ENCODE measurements around the gene ANP32D.
"Not testable (repeated sequence)": the region's sequence is repeated elsewhere in the genome, so short reads cannot be mapped to it uniquely, and the experiment has no call there.

Gene ANP32D

GRCh38 chr12:48489012-48489411 lies 16.7 kb downstream of the ANP32D start:
- no peaks in the 10 kb centered on the region for H3K4me1 ChIP-seq (ENCODE audit: control insufficient read depth in 5 of 5, insufficient read depth in 5 of 5, low read length in 5 of 5)
- H3K4me3 ChIP-seq (ENCODE audit: low read depth in 1 of 5, low read length in 5 of 5): no peak overlapping the region
- no peaks in the 10 kb centered on the region for H3K36me3 ChIP-seq (ENCODE audit: control insufficient read depth in 5 of 5, insufficient read depth in 5 of 5, low read length in 5 of 5)
- H3K27ac ChIP-seq (ENCODE audit: low read depth, low read length): no peak overlapping the region
- H3K9me3 ChIP-seq (ENCODE audit: control insufficient read depth in 5 of 5, low read length in 5 of 5): no peaks in the 10 kb centered on the region
- no peak overlapping the region for H3K9ac ChIP-seq (ENCODE audit: low read length in 5 of 5)
- H3K27me3 ChIP-seq (ENCODE audit: control insufficient read depth in 5 of 5, insufficient read depth in 4 of 5, low read length in 5 of 5): no peaks in the 10 kb centered on the region

- not testable (repeated sequence) for H3K9ac ChIP-seq (ENCODE audit: low read length in 5 of 5)
Observed at GRCh38 chr12:48489456-48489855, 17.1 kb downstream of the ANP32D start.

GRCh38 chr12:48500281-48500680 lies 27.9 kb downstream of the ANP32D start:
- not testable (repeated sequence) for H3K36me3 ChIP-seq (ENCODE audit: control insufficient read depth in 5 of 5, insufficient read depth in 5 of 5, low read length in 5 of 5); H3K9ac ChIP-seq (ENCODE audit: low read length in 5 of 5); H3K4me3 ChIP-seq (ENCODE audit: low read depth in 1 of 5, low read length in 5 of 5); H3K4me1 ChIP-seq (ENCODE audit: control insufficient read depth in 5 of 5, insufficient read depth in 5 of 5, low read length in 5 of 5); H3K27me3 ChIP-seq (ENCODE audit: control insufficient read depth in 5 of 5, insufficient read depth in 4 of 5, low read length in 5 of 5); H3K9me3 ChIP-seq (ENCODE audit: control insufficient read depth in 5 of 5, low read length in 5 of 5); H3K27ac ChIP-seq (ENCODE audit: low read depth, low read length)

More at GRCh38 chr12:48489456-48489855, 17.1 kb downstream of the ANP32D start:
- H3K27me3 ChIP-seq (ENCODE audit: control insufficient read depth in 5 of 5, insufficient read depth in 4 of 5, low read length in 5 of 5); H3K27ac ChIP-seq (ENCODE audit: low read depth, low read length); H3K4me3 ChIP-seq (ENCODE audit: low read depth in 1 of 5, low read length in 5 of 5); H3K4me1 ChIP-seq (ENCODE audit: control insufficient read depth in 5 of 5, insufficient read depth in 5 of 5, low read length in 5 of 5); H3K9me3 ChIP-seq (ENCODE audit: control insufficient read depth in 5 of 5, low read length in 5 of 5); H3K36me3 ChIP-seq (ENCODE audit: control insufficient read depth in 5 of 5, insufficient read depth in 5 of 5, low read length in 5 of 5): not testable (repeated sequence)

DNA sequence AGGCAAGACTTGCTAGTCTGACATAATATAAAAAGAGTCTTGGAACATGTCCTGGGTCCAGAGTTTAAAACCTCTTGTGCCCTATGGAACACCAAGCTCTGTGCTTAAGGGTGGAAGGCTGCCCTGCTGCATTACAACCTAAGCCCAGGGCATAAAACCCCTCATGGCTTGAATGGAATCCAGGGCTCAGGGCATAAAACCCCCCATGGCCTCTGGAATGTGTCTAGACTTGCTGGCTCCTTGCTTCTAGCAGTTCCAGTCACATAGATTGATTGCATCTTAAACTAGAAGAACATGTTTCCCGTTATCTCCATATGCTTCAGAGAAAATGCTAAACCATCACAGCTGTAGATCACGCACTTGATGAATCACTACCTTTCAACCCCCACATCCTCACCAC lies 34.5 kb downstream of the ANP32D start:
- not testable (repeated sequence) for H3K4me3 ChIP-seq (ENCODE audit: low read depth in 1 of 5, low read length in 5 of 5); H3K9me3 ChIP-seq (ENCODE audit: control insufficient read depth in 5 of 5, low read length in 5 of 5); H3K36me3 ChIP-seq (ENCODE audit: control insufficient read depth in 5 of 5, insufficient read depth in 5 of 5, low read length in 5 of 5); H3K9ac ChIP-seq (ENCODE audit: low read length in 5 of 5); H3K27me3 ChIP-seq (ENCODE audit: control insufficient read depth in 5 of 5, insufficient read depth in 4 of 5, low read length in 5 of 5); H3K4me1 ChIP-seq (ENCODE audit: control insufficient read depth in 5 of 5, insufficient read depth in 5 of 5, low read length in 5 of 5); H3K27ac ChIP-seq (ENCODE audit: low read depth, low read length)

- Histone ChIP-seq H3K27ac (ENCODE audit: low read depth, low read length) (no peak overlapping the region), H3K36me3 (ENCODE audit: control insufficient read depth in 5 of 5, insufficient read depth in 5 of 5, low read length in 5 of 5) (no peaks in the 10 kb centered on the region), H3K27me3 (ENCODE audit: control insufficient read depth in 5 of 5, insufficient read depth in 4 of 5, low read length in 5 of 5) (peaks cover 0 to 2% (median 0%) of the 10 kb centered on the region in 5 donors), H3K9ac (ENCODE audit: low read length in 5 of 5) (no peak overlapping the region), H3K4me1 (ENCODE audit: control insufficient read depth in 5 of 5, insufficient read depth in 5 of 5, low read length in 5 of 5) (no peaks in the 10 kb centered on the region), H3K9me3 (ENCODE audit: control insufficient read depth in 5 of 5, low read length in 5 of 5) (peaks cover 0 to 9% (median 0%) of the 10 kb centered on the region in 5 donors), H3K4me3 (ENCODE audit: low read depth in 1 of 5, low read length in 5 of 5) (no peak overlapping the region)
Observed at GRCh38 chr12:48508987-48509386, 36.6 kb downstream of the ANP32D start.

GRCh38 chr12:48510111-48510510 lies 37.8 kb downstream of the ANP32D start:
- no peaks in the 10 kb centered on the region for H3K27me3 ChIP-seq (ENCODE audit: control insufficient read depth in 5 of 5, insufficient read depth in 4 of 5, low read length in 5 of 5)
- H3K36me3 ChIP-seq (ENCODE audit: control insufficient read depth in 5 of 5, insufficient read depth in 5 of 5, low read length in 5 of 5): no peaks in the 10 kb centered on the region
- no peak overlapping the region for H3K27ac ChIP-seq (ENCODE audit: low read depth, low read length)
- H3K4me1 ChIP-seq (ENCODE audit: control insufficient read depth in 5 of 5, insufficient read depth in 5 of 5, low read length in 5 of 5): no peaks in the 10 kb centered on the region
- peaks cover 0 to 9% (median 0%) of the 10 kb centered on the region in 5 donors for H3K9me3 ChIP-seq (ENCODE audit: control insufficient read depth in 5 of 5, low read length in 5 of 5)
- H3K9ac ChIP-seq (ENCODE audit: low read length in 5 of 5): no peak overlapping the region
- no peak overlapping the region for H3K4me3 ChIP-seq (ENCODE audit: low read depth in 1 of 5, low read length in 5 of 5)

GRCh38 chr12:48512855-48513254 lies 40.5 kb downstream of the ANP32D start:
- Histone ChIP-seq H3K27me3 (ENCODE audit: control insufficient read depth in 5 of 5, insufficient read depth in 4 of 5, low read length in 5 of 5) (no peaks in the 10 kb centered on the region), H3K9me3 (ENCODE audit: control insufficient read depth in 5 of 5, low read length in 5 of 5) (peaks cover 0 to 9% (median 0%) of the 10 kb centered on the region in 5 donors), H3K27ac (ENCODE audit: low read depth, low read length) (no peak overlapping the region), H3K36me3 (ENCODE audit: control insufficient read depth in 5 of 5, insufficient read depth in 5 of 5, low read length in 5 of 5) (no peaks in the 10 kb centered on the region), H3K9ac (ENCODE audit: low read length in 5 of 5) (no peak overlapping the region), H3K4me1 (ENCODE audit: control insufficient read depth in 5 of 5, insufficient read depth in 5 of 5, low read length in 5 of 5) (no peaks in the 10 kb centered on the region), H3K4me3 (ENCODE audit: low read depth in 1 of 5, low read length in 5 of 5) (no peak overlapping the region)

- Histone ChIP-seq H3K4me3 (ENCODE audit: low read depth in 1 of 5, low read length in 5 of 5) (no peak overlapping the region), H3K4me1 (ENCODE audit: control insufficient read depth in 5 of 5, insufficient read depth in 5 of 5, low read length in 5 of 5) (no peaks in the 10 kb centered on the region), H3K9me3 (ENCODE audit: control insufficient read depth in 5 of 5, low read length in 5 of 5) (peaks cover 0 to 9% (median 0%) of the 10 kb centered on the region in 5 donors), H3K27ac (ENCODE audit: low read depth, low read length) (no peak overlapping the region), H3K27me3 (ENCODE audit: control insufficient read depth in 5 of 5, insufficient read depth in 4 of 5, low read length in 5 of 5) (no peaks in the 10 kb centered on the region), H3K9ac (ENCODE audit: low read length in 5 of 5) (no peak overlapping the region), H3K36me3 (ENCODE audit: control insufficient read depth in 5 of 5, insufficient read depth in 5 of 5, low read length in 5 of 5) (no peaks in the 10 kb centered on the region)
Observed at GRCh38 chr12:48514728-48515127, 42.4 kb downstream of the ANP32D start.

DNA sequence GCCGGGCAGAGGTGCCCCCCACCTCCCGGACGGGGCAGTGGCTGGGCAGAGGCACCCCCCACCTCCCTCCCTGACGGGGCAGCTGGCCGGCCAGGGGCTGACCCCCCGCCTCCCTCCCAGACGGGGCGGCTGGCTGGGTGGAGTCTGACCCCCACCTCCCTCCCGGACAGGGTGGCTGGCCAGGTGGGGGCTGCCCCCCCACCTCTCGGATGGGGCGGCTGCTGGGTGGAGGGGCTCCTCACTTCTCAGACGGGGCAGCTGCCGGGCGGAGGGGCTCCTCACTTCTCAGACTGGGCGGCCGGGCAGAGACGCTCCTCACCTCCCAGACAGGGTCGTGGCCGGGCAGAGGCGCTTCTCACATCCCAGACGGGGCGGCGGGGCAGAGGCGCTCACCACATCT lies 48.0 kb downstream of the ANP32D start:
- H3K9ac ChIP-seq (ENCODE audit: low read length in 5 of 5); H3K36me3 ChIP-seq (ENCODE audit: control insufficient read depth in 5 of 5, insufficient read depth in 5 of 5, low read length in 5 of 5); H3K4me1 ChIP-seq (ENCODE audit: control insufficient read depth in 5 of 5, insufficient read depth in 5 of 5, low read length in 5 of 5); H3K9me3 ChIP-seq (ENCODE audit: control insufficient read depth in 5 of 5, low read length in 5 of 5); H3K4me3 ChIP-seq (ENCODE audit: low read depth in 1 of 5, low read length in 5 of 5); H3K27ac ChIP-seq (ENCODE audit: low read depth, low read length); H3K27me3 ChIP-seq (ENCODE audit: control insufficient read depth in 5 of 5, insufficient read depth in 4 of 5, low read length in 5 of 5): not testable (repeated sequence)

All from subcutaneous abdominal adipose tissue (tissue), 5 donors.